GM12873 (cell line): ENCODE measurements around the gene FNBP1.

ENCODE experiments used
- CTCF ChIP-seq: IDR thresholded peaks from 2 replicates; pipeline ENCODE4 v1.5.1; 2012; ENCODE audit warnings: low read depth, mild to moderate bottlenecking, moderate library complexity, low read length, control low read depth; ENCODE audit not compliant: insufficient read depth; ENCODE audit errors: missing control alignments

Gene FNBP1

GRCh38 chr9:129889122-129889940 is 153.7 kb downstream of the FNBP1 start:
- no peak for TF ChIP-seq CTCF

- TF ChIP-seq CTCF: no peak
These were observed 154.5 kb downstream of the FNBP1 start for GRCh38 chr9:129888293-129889121.

GRCh38 chr9:129887334-129888292 is 155.4 kb downstream of the FNBP1 start:
- TF ChIP-seq CTCF: no peak

DNA sequence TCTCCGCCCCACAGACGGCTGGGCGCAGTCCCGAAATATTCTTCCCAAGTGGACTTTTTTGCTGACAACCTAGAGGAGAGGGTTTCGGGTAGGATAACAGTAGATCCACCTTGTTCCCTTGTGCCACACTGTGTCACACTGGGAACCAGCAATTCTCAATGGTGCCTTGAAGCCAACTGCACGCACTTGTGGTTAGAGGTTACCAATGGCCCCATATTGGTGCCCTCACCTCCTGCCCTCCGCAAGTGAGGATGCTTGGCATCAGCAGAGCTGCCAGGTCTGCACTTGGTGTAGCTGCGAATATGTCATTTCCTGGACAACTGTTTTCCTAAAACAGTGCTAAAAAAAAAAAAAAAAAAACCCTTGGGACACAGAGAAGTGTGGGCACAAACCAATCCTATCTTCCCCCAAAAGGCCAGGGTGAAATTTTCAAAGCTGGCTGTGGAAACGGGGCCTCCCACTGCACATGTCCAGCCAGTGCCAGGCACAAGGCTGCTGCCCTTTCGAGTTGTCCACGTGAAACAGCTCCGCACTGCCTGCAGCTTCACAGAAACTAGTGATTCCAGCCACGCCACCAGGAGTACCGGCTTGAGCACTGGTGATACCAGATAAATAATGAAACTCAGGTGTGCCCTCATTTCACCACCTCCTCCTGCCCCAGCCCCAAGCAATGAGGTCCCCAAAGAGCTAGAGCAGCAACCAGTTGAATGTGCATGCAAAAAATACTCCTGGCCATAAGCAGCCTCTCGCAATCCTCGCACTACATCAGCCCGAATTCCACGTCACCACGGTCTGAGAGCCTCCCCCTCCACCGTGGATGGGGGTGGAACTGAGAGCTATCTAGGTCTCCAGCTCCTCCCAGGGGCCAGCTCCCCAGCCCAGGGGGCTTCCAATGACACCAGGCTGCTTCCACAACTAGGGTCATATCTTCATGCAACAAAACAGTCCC is 156.5 kb downstream of the FNBP1 start:
- no peak for TF ChIP-seq CTCF

DNA sequence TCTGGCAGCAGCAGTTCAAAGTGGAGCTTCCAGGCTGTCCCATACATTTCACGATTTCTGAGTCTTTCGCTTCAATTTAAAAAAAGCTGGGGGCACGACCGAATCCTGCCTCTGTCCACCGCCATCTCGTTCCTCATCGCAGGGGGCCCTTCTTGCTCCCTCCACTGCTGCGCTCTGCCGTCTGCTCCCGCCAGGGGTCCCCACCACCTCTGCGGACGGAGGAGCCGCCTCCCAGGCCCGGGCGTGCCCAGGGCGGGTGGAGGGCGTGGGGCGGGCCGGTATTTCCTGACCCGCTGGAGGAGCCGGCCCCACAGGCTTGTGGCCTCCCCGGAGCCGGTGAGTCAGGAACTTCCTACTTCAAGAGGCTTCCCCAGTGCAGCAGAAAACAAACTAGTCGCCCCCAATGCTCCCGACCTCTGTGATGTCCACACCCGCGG is 157.3 kb downstream of the FNBP1 start:
- peak; percentile 87 for TF ChIP-seq CTCF

DNA sequence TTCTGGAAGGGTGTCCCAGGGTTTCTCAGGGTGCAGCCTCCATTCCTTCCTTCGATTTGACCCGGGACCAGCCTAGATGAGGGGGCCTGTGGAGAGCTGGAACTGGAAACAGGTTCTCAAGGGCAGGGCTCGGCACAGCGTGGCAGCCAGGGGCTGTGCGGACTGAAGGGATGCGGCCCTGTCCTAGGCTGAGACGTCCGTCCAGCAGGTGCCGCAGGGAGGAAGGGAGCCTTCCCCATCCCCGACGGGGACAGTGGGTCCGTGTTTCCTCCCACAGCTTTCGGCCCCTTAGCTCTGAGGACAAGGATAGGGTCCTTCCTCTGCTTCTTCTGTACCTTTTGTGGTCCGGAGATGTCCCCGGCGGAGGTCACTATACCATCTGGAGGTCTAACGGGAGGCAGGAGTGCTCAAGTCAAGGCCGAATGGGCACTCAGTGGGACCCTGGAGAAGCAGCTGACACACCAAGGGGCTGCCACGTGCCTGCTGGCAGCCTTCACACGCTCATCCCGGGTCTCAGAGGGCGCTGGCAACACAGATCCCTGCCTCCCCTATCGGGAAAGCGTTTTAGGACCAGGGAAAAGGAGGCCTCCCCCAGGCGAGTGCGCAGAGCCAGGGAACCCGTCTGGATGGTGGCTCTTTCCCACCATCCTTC is 157.8 kb downstream of the FNBP1 start:
- peak; percentile 50 for TF ChIP-seq CTCF
